Smooth muscle cell (in vitro differentiated cells): ENCODE data around the gene COQ6. TPM values are rescaled to one million over a fixed set of nuclear protein-coding genes. Genes with fewer than 3 reads are reported as not detected.

ENCODE experiments used
- DNase-seq: peaks from one replicate; lab custom pipeline; 2025; ENCODE audit not compliant: unreplicated experiment; lab: John Stamatoyannopoulos, UW
- H2AFZ ChIP-seq: fragments of 200-600 bp; sonication (generic); 2 replicates; pipeline ENCODE4 v1.6.0; 2016; ENCODE audit warnings: antibody characterized with exemption, low read depth, mild to moderate bottlenecking
- H3F3A ChIP-seq: fragments of 200-600 bp; sonication (generic); 2 replicates; pipeline ENCODE4 v1.6.0; 2017; ENCODE audit warnings: antibody characterized with exemption, low read depth
- H3K27ac ChIP-seq: fragments of 200-600 bp; sonication (generic); 2 replicates; pipeline ENCODE4 v1.5.1; 2016; ENCODE audit warnings: low read depth, mild to moderate bottlenecking
- H3K27me3 ChIP-seq: fragments of 200-600 bp; sonication (generic); 2 replicates; pipeline ENCODE4 v1.6.1; 2016; ENCODE audit warnings: low read depth, mild to moderate bottlenecking
- H3K36me3 ChIP-seq: fragments of 200-600 bp; sonication (generic); 2 replicates; pipeline ENCODE4 v1.5.1; 2016; ENCODE audit warnings: low read depth
- H3K4me1 ChIP-seq: fragments of 200-600 bp; sonication (generic); 2 replicates; pipeline ENCODE4 v1.5.1; 2016; ENCODE audit warnings: low read depth
- H3K4me2 ChIP-seq: fragments of 200-600 bp; sonication (generic); 2 replicates; pipeline ENCODE4 v1.6.0; 2016; ENCODE audit warnings: mild to moderate bottlenecking
- H3K4me3 ChIP-seq: fragments of 200-600 bp; sonication (generic); 2 replicates; pipeline ENCODE4 v1.5.1; 2016; ENCODE audit warnings: mild to moderate bottlenecking
- H3K79me2 ChIP-seq: fragments of 200-600 bp; sonication (generic); 2 replicates; pipeline ENCODE4 v1.6.0; 2016; ENCODE audit warnings: low read depth, mild to moderate bottlenecking
- H3K9ac ChIP-seq: fragments of 200-600 bp; sonication (generic); 2 replicates; pipeline ENCODE4 v1.6.0; 2016; ENCODE audit warnings: low read depth
- H3K9me3 ChIP-seq: fragments of 200-600 bp; sonication (generic); replicated peaks from 2 replicates; pipeline ENCODE4 v1.5.1; 2016; ENCODE audit warnings: low read depth
- H4K20me1 ChIP-seq: fragments of 200-600 bp; sonication (generic); 2 replicates; pipeline ENCODE4 v1.6.0; 2016; ENCODE audit warnings: low read depth
- CTCF ChIP-seq: fragments of 200-600 bp; sonication (generic); IDR thresholded peaks from 2 replicates; pipeline ENCODE4 v1.5.1; 2017; ENCODE audit warnings: borderline replicate concordance, mild to moderate bottlenecking, antibody characterized with exemption; ENCODE audit not compliant: insufficient read depth, poor library complexity, severe bottlenecking
- WGBS: methylation state at CpG from one replicate; pipeline ENCODE4 v1.1.7; 2016; ENCODE audit warnings: low lambda C conversion rate; 5-methylcytosine and 5-hydroxymethylcytosine counted together
- polyA plus RNA-seq: library from polyadenylated mRNA; unstranded; fragments of >200 nt; fragmentation: Nextera tagmentation; extraction: Ambion mirVana; gene quantifications from 2 replicates; pipeline ENCODE4 v1.2.1, GENCODE V29; 2016
- total RNA-seq: library from RNA; depleted of rRNA; stranded (reverse); fragments of >200 nt; gene quantifications from 2 replicates; pipeline ENCODE4 v1.2.3, GENCODE V29; 2014

COQ6 gene
- total and polyA plus RNA-seq, 2 experiments from 2014 or later: 16.8 to 18.2 TPM

GRCh38 chr14:73996731-73997107 lies 46.6 kb downstream of the COQ6 start:
- 86% methylated on average over 2 of the region's 2 CpGs for WGBS
- H3K79me2 ChIP-seq: no peaks in the 10 kb centered on the region
- H3K36me3 ChIP-seq: no peaks in the 10 kb centered on the region
- no peak overlapping the region for H3K27ac ChIP-seq
- H3K9ac ChIP-seq: no peak overlapping the region
- DNase-seq: no peak
- TF ChIP-seq CTCF: no peak
- no peak overlapping the region for H3K4me2 ChIP-seq
- no peaks in the 10 kb centered on the region for H3F3A ChIP-seq
- H3K4me1 ChIP-seq: no peaks in the 10 kb centered on the region
- H3K27me3 ChIP-seq: no peaks in the 10 kb centered on the region
- no peaks in the 10 kb centered on the region for H4K20me1 ChIP-seq
- no peak overlapping the region for H2AFZ ChIP-seq
- H3K9me3 ChIP-seq: no peaks in the 10 kb centered on the region
- H3K4me3 ChIP-seq: peak overlapping the region; percentile 13

- no peaks in the 10 kb centered on the region for H3K9me3 ChIP-seq
- H3K27ac ChIP-seq: no peak overlapping the region
- H3K4me1 ChIP-seq: no peaks in the 10 kb centered on the region
- no peak for DNase-seq
- no peak overlapping the region for H3K4me2 ChIP-seq
- H4K20me1 ChIP-seq: no peaks in the 10 kb centered on the region
- no peaks in the 10 kb centered on the region for H3K27me3 ChIP-seq
- H3K4me3 ChIP-seq: peak overlapping the region; percentile 13
- TF ChIP-seq CTCF: no peak
- H2AFZ ChIP-seq: no peak overlapping the region
- 100% methylated on average over 1 of the region's 1 CpG for WGBS
- no peaks in the 10 kb centered on the region for H3K36me3 ChIP-seq
- H3F3A ChIP-seq: no peaks in the 10 kb centered on the region
- H3K9ac ChIP-seq: no peak overlapping the region
- H3K79me2 ChIP-seq: no peaks in the 10 kb centered on the region
Measured at GRCh38 chr14:73997108-73997943, 47.2 kb downstream of the COQ6 start.

- Histone ChIP-seq H4K20me1 (no peaks in the 10 kb centered on the region), H3K79me2 (no peaks in the 10 kb centered on the region), H3K9ac (no peak overlapping the region), H3K4me1 (no peaks in the 10 kb centered on the region), H3K9me3 (no peaks in the 10 kb centered on the region), H2AFZ (no peak overlapping the region), H3F3A (no peaks in the 10 kb centered on the region), H3K36me3 (no peaks in the 10 kb centered on the region), H3K27me3 (no peaks in the 10 kb centered on the region), H3K27ac (no peak overlapping the region), H3K4me3 (no peak overlapping the region), H3K4me2 (no peak overlapping the region)
- DNase-seq: no peak
- no peak for TF ChIP-seq CTCF
- WGBS: 92% methylated on average over 7 of the region's 7 CpGs
Measured at GRCh38 chr14:73997944-73998447, 47.9 kb downstream of the COQ6 start.
